Measurements from ENCODE around the gene DNAJC7.
A peak's percentile ranks its signal among the peaks of the same experiment; 100 is the strongest.

DNA sequence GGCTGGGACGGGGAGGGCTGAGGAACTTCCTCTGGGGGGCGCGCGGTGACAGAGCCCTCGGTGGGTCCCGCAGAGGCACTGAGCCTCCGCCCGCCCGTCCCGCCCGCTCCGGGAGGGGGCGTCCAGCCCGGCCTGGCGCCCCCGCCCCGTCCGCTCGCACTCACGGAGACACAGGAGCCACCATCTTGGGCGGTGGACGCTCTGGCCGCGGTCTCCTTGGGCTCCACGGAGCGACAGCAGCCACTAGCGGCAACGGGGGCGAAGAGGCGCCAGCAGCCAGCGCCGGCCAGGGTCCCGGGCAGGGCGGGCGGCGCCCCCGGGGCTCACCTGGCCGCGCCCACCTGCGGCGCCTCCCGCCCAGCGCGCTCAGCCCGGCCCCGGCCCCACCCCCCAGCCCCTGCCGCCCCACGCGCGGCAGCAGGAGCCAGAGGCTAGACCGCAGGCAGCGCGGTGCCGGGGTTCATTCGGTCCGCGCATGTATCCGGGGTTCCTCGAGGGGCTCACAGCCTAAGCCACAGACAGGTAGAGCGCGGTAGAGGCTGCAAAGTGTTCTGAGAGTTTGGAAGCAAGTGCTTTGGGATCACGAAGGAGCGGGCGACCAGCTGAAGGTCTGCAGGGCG, 33.3 kb upstream of the DNAJC7 start, which contains the start of gene C17orf113:
- TF ChIP-seq, protein P1, sequence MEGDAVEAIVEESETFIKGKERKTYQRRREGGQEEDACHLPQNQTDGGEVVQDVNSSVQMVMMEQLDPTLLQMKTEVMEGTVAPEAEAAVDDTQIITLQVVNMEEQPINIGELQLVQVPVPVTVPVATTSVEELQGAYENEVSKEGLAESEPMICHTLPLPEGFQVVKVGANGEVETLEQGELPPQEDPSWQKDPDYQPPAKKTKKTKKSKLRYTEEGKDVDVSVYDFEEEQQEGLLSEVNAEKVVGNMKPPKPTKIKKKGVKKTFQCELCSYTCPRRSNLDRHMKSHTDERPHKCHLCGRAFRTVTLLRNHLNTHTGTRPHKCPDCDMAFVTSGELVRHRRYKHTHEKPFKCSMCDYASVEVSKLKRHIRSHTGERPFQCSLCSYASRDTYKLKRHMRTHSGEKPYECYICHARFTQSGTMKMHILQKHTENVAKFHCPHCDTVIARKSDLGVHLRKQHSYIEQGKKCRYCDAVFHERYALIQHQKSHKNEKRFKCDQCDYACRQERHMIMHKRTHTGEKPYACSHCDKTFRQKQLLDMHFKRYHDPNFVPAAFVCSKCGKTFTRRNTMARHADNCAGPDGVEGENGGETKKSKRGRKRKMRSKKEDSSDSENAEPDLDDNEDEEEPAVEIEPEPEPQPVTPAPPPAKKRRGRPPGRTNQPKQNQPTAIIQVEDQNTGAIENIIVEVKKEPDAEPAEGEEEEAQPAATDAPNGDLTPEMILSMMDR (IDR thresholded peaks at IDR 0.05) = peak in 1 of 3 donors; percentile 14
- no peak for TF ChIP-seq POLR2A (IDR thresholded peaks at IDR 0.05)
- peak in 1 of 3 donors; percentile 23 for TF ChIP-seq POLR2AphosphoS5 (IDR thresholded peaks at IDR 0.05)
